ENCODE data around the gene CARNS1. TPM values are rescaled to one million over a fixed set of nuclear protein-coding genes. Genes with fewer than 3 reads are reported as not detected.
A peak's percentile ranks its signal among the peaks of the same experiment; 100 is the strongest.

CARNS1 gene
- total and polyA plus RNA-seq, 2 of the 13 experiments (the other 11 are each of a cell fraction or from before 2014, with no cell fraction given), result not detected

- TF ChIP-seq ZNF512 (CRISPR knock-in tag; IDR thresholded peaks at IDR 0.05) (no peak), YEATS2 (CRISPR knock-in tag; IDR thresholded peaks at IDR 0.05; ENCODE audit: borderline replicate concordance) (peak; percentile 97), ZNF775 (CRISPR knock-in tag; IDR thresholded peaks at IDR 0.05; ENCODE audit: borderline replicate concordance) (no peak; the same call in 1 of the 2 replicates), CBX1 (IDR thresholded peaks at IDR 0.05; ENCODE audit: low read depth) (no peak), NFYC (CRISPR knock-in tag; IDR thresholded peaks at IDR 0.05) (peak; percentile 91), PAX8 (CRISPR knock-in tag; IDR thresholded peaks at IDR 0.05; ENCODE audit: borderline replicate concordance) (no peak), U2AF2 (IDR thresholded peaks at IDR 0.05; ENCODE audit: low read depth, low read length) (no peak), HOXA5 (CRISPR knock-in tag; IDR thresholded peaks at IDR 0.05) (peak; percentile 74; the same call in 1 of the 2 replicates), FOXK1 (CRISPR knock-in tag; IDR thresholded peaks at IDR 0.05; ENCODE audit: borderline replicate concordance, low read depth) (peak; percentile 86; the same call in 1 of the 2 replicates), ZXDC (CRISPR knock-in tag; IDR thresholded peaks at IDR 0.05) (no peak), CEBPB (IDR thresholded peaks at IDR 0.05; ENCODE audit: borderline replicate concordance, low read depth, low read length) (no peak), SOX6 (IDR thresholded peaks at IDR 0.05) (no peak), SOX6 (CRISPR knock-in tag; IDR thresholded peaks at IDR 0.05) (peak; percentile 70; the same call in 1 of the 2 replicates), PAXIP1 (CRISPR knock-in tag; conservative IDR thresholded peaks at IDR 0.05) (peak; percentile 59), ZNF572 (CRISPR knock-in tag; IDR thresholded peaks at IDR 0.05) (peak; percentile 84; the same call in 1 of the 2 replicates), MED8 (CRISPR knock-in tag; IDR thresholded peaks at IDR 0.05; ENCODE audit: insufficient replicate concordance) (peak; percentile 92), IKZF5 (CRISPR knock-in tag; IDR thresholded peaks at IDR 0.05) (peak; percentile 73), ZFP36 (IDR thresholded peaks at IDR 0.05; ENCODE audit: borderline replicate concordance, low read depth, low read length, partially characterized antibody) (no peak), ZNF546 (CRISPR knock-in tag; conservative IDR thresholded peaks at IDR 0.05) (peak; percentile 37; the same call in 1 of the 2 replicates), FOXP1 (IDR thresholded peaks at IDR 0.05) (no peak), FOXP1 (CRISPR knock-in tag; IDR thresholded peaks at IDR 0.05) (peak; percentile 18; the same call in 1 of the 2 replicates)
Observed at GRCh38 chr11:67391304-67392182, 23.9 kb upstream of the CARNS1 start, which contains the start of gene RAD9A (continued).
